OCI-LY3 (cell line): Measurements from ENCODE around the gene PCBP3.

ENCODE experiments used
- H2AFZ ChIP-seq: fragments of 200-600, 300-600 bp; shearing (Covaris generic); 2 replicates; pipeline ENCODE4 v1.6.0; 2014; ENCODE audit warnings: antibody characterized with exemption, low read depth, low read length
- H3K27ac ChIP-seq: fragments of 200-600, 300-600 bp; sonication (generic); 2 replicates; pipeline ENCODE4 v1.5.1; 2014; ENCODE audit warnings: mild to moderate bottlenecking, low read length, moderate library complexity, mixed read lengths
- H3K27me3 ChIP-seq: fragments of 200-600, 300-600 bp; sonication (generic); 2 replicates; pipeline ENCODE4 v1.6.1; 2014; ENCODE audit warnings: low read depth, low read length, mixed read lengths
- H3K36me3 ChIP-seq: fragments of 200-600, 300-600 bp; sonication (generic); replicated peaks from 2 replicates; pipeline ENCODE3; 2014; ENCODE audit warnings: low read depth, low read length, mixed read lengths
- H3K4me1 ChIP-seq: fragments of 300-600, 200-600 bp; sonication (generic); 2 replicates; pipeline ENCODE4 v1.6.1; 2014; ENCODE audit warnings: low read length, mixed read lengths
- H3K4me2 ChIP-seq: fragments of 200-600, 300-600 bp; sonication (generic); 2 replicates; pipeline ENCODE4 v1.6.1; 2014; ENCODE audit warnings: low read length, mixed read lengths
- H3K4me3 ChIP-seq: fragments of 300-600, 200-600 bp; sonication (generic); 2 replicates; pipeline ENCODE4 v1.5.1; 2014; ENCODE audit warnings: antibody characterized with exemption, mild to moderate bottlenecking, low read length, moderate library complexity
- H3K79me2 ChIP-seq: fragments of 300-600, 200-600 bp; shearing (Covaris generic); 2 replicates; pipeline ENCODE4 v1.6.1; 2014; ENCODE audit warnings: mild to moderate bottlenecking, low read length, mixed read lengths
- H3K9ac ChIP-seq: fragments of 300-600, 200-600 bp; shearing (Covaris generic); 2 replicates; pipeline ENCODE4 v1.6.0; 2014; ENCODE audit warnings: mild to moderate bottlenecking, low read length, moderate library complexity
- H3K9me3 ChIP-seq: fragments of 200-600, 300-600 bp; shearing (Covaris generic); 2 replicates; pipeline ENCODE4 v1.6.1; 2014; ENCODE audit warnings: low read length, mixed read lengths; ENCODE audit not compliant: insufficient read depth
- H4K20me1 ChIP-seq: fragments of 200-600, 300-600 bp; sonication (generic); 2 replicates; pipeline ENCODE4 v1.6.1; 2016; ENCODE audit warnings: low read length, mixed read lengths; ENCODE audit not compliant: insufficient read depth
- EZH2phosphoT487 ChIP-seq: fragments of 200-600 bp; shearing (Covaris generic); IDR thresholded peaks from 2 replicates; pipeline ENCODE4 v1.6.1; 2018; ENCODE audit warnings: antibody characterized with exemption, mixed run types, low read depth
- TF ChIP-seq, protein P1 (sequence below): fragments of 200-600, 300-600 bp; sonication (generic); IDR thresholded peaks from 2 replicates; pipeline ENCODE4 v1.5.1; 2014; ENCODE audit warnings: antibody characterized with exemption, low read length, low read depth

PCBP3 gene

DNA sequence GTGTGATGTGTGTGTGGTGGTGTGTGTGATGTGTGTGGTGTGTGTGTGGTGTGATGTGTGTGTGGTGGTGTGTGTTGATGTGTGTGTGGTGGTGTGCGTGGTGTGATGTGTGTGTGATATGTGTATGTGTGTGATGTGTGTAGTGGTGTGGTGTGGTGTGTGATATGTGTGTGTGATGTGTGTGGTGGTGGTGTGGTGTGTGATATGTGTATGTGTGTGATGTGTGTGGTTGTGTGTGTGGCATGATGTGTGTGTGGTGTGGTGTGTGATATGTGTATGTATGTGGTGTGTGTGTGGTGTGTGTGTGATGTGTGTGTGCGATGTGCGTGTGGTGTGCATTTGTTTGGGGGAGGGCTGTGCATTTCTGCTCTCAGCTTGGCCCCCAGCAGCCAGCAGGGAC lies 7.1 kb upstream of the PCBP3 start:
- Histone ChIP-seq H3K4me2 (no peak overlapping the region), H3K9ac (no peak overlapping the region), H4K20me1 (no peaks in the 10 kb centered on the region), H3K27ac (no peak overlapping the region), H3K4me1 (peaks cover 22% of the 10 kb centered on the region), H2AFZ (no peak overlapping the region), H3K79me2 (no peaks in the 10 kb centered on the region), H3K36me3 (no peaks in the 10 kb centered on the region), H3K27me3 (no peaks in the 10 kb centered on the region), H3K4me3 (no peak overlapping the region), H3K9me3 (no peaks in the 10 kb centered on the region)
- TF ChIP-seq, protein P1, sequence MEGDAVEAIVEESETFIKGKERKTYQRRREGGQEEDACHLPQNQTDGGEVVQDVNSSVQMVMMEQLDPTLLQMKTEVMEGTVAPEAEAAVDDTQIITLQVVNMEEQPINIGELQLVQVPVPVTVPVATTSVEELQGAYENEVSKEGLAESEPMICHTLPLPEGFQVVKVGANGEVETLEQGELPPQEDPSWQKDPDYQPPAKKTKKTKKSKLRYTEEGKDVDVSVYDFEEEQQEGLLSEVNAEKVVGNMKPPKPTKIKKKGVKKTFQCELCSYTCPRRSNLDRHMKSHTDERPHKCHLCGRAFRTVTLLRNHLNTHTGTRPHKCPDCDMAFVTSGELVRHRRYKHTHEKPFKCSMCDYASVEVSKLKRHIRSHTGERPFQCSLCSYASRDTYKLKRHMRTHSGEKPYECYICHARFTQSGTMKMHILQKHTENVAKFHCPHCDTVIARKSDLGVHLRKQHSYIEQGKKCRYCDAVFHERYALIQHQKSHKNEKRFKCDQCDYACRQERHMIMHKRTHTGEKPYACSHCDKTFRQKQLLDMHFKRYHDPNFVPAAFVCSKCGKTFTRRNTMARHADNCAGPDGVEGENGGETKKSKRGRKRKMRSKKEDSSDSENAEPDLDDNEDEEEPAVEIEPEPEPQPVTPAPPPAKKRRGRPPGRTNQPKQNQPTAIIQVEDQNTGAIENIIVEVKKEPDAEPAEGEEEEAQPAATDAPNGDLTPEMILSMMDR: no peak
- TF ChIP-seq EZH2phosphoT487: no peak

DNA sequence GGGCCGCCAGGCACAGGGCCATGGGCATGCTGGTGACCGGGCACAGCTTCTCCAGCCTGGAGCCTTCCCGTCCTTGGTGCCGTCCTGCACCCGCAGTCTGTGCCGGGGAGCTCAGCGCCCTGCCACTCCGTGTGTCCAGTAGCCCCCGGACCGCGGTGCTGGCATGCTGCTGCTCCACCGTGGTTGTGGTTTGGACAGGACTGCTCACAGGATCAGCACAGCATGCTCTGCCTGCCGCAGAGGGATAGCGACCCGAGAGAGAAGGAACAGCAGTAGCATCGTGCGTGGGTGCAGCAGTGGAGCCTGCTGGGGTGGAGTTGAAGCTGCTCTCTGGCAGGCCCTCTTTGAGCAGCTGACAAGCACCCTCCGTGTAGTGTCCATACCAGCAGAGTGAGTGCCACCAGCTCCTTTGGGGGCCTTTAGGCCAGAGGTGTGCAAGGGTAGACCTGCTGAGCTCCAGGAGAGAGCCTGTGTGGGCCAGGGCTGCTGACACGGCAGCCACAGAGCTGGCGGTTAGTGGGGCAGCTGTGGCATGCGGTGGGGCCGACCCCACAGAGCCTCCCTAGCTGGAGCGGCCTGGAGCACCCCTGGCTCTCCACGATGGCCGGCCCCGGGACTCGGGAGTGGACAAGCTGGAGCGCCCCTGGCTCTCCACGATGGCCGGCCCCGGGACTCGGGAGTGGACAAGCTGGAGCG lies 6.4 kb upstream of the PCBP3 start:
- no peak overlapping the region for H3K9ac ChIP-seq
- H3K27ac ChIP-seq: no peak overlapping the region
- no peak overlapping the region for H3K4me2 ChIP-seq
- no peak overlapping the region for H3K4me3 ChIP-seq
- H3K79me2 ChIP-seq: no peaks in the 10 kb centered on the region
- H3K9me3 ChIP-seq: no peaks in the 10 kb centered on the region
- H3K36me3 ChIP-seq: no peaks in the 10 kb centered on the region
- no peak overlapping the region for H2AFZ ChIP-seq
- H4K20me1 ChIP-seq: no peaks in the 10 kb centered on the region
- H3K4me1 ChIP-seq: peaks cover 25% of the 10 kb centered on the region
- no peak for TF ChIP-seq EZH2phosphoT487
- TF ChIP-seq, protein P1: no peak
- H3K27me3 ChIP-seq: no peaks in the 10 kb centered on the region

DNA sequence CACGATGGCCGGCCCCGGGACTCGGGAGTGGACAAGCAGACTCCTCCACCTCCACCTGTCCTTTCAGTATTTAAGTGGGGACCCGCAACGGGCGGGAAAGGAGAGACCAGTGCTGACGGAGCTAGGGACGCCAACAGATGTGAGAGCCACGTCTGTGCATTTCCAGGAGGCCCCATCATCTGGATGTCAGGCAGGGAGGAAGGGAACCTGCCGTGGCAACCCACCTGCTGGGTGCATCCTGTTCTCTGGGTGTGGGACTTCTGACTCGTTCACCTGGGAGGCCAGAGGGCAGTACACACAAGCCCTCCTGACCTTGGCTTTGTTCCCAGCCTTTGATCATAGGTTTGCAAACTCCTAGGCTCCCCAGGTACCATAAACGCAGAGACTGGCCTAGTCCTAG lies 5.6 kb upstream of the PCBP3 start:
- Histone ChIP-seq H3K79me2 (no peaks in the 10 kb centered on the region), H3K4me1 (peaks cover 25% of the 10 kb centered on the region), H3K27me3 (no peaks in the 10 kb centered on the region), H3K4me2 (no peak overlapping the region), H3K9me3 (no peaks in the 10 kb centered on the region), H2AFZ (no peak overlapping the region), H3K36me3 (no peaks in the 10 kb centered on the region), H3K9ac (no peak overlapping the region), H3K27ac (no peak overlapping the region), H3K4me3 (no peak overlapping the region), H4K20me1 (no peaks in the 10 kb centered on the region)
- TF ChIP-seq, protein P1: no peak
- no peak for TF ChIP-seq EZH2phosphoT487

DNA sequence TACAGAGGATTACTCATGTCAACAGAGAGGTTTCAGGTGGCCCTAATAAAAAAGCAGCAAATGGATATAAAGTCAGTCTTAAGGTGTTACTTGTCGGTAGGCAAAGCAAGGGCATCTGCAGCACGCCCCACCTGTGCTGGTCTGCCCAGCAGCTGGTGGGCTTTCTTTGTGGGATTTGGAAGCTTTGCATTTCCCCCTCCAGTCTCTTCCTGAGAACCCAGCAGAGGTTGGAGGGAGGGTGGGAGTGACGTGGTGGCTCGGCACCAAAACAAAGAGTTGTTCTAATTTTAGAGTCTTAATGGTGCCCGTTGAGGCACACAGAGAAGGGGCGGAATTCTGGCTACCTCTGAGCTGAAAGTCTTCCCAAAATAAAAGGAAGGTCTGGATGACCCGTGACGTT lies 4.8 kb upstream of the PCBP3 start:
- H3K9me3 ChIP-seq: no peaks in the 10 kb centered on the region
- no peak overlapping the region for H3K4me3 ChIP-seq
- no peak overlapping the region for H3K4me2 ChIP-seq
- no peak overlapping the region for H2AFZ ChIP-seq
- H3K36me3 ChIP-seq: no peaks in the 10 kb centered on the region
- no peaks in the 10 kb centered on the region for H3K27me3 ChIP-seq
- no peaks in the 10 kb centered on the region for H4K20me1 ChIP-seq
- H3K27ac ChIP-seq: no peak overlapping the region
- H3K4me1 ChIP-seq: peaks cover 25% of the 10 kb centered on the region
- no peaks in the 10 kb centered on the region for H3K79me2 ChIP-seq
- TF ChIP-seq, protein P1: no peak
- no peak for TF ChIP-seq EZH2phosphoT487
- no peak overlapping the region for H3K9ac ChIP-seq
